Smooth muscle cell (in vitro differentiated cells): ENCODE data around the gene SERTAD2. TPM values are rescaled to one million over a fixed set of nuclear protein-coding genes. Genes with fewer than 3 reads are reported as not detected.

Experiments used
- DNase-seq: peaks from one replicate; lab custom pipeline; 2025; ENCODE audit not compliant: unreplicated experiment; lab: John Stamatoyannopoulos, UW
- H2AFZ ChIP-seq: fragments of 200-600 bp; sonication (generic); 2 replicates; pipeline ENCODE4 v1.6.0; 2016; ENCODE audit warnings: antibody characterized with exemption, low read depth, mild to moderate bottlenecking
- H3F3A ChIP-seq: fragments of 200-600 bp; sonication (generic); 2 replicates; pipeline ENCODE4 v1.6.0; 2017; ENCODE audit warnings: antibody characterized with exemption, low read depth
- H3K27ac ChIP-seq: fragments of 200-600 bp; sonication (generic); 2 replicates; pipeline ENCODE4 v1.5.1; 2016; ENCODE audit warnings: low read depth, mild to moderate bottlenecking
- H3K27me3 ChIP-seq: fragments of 200-600 bp; sonication (generic); 2 replicates; pipeline ENCODE4 v1.6.1; 2016; ENCODE audit warnings: low read depth, mild to moderate bottlenecking
- H3K36me3 ChIP-seq: fragments of 200-600 bp; sonication (generic); 2 replicates; pipeline ENCODE4 v1.5.1; 2016; ENCODE audit warnings: low read depth
- H3K4me1 ChIP-seq: fragments of 200-600 bp; sonication (generic); 2 replicates; pipeline ENCODE4 v1.5.1; 2016; ENCODE audit warnings: low read depth
- H3K4me2 ChIP-seq: fragments of 200-600 bp; sonication (generic); 2 replicates; pipeline ENCODE4 v1.6.0; 2016; ENCODE audit warnings: mild to moderate bottlenecking
- H3K4me3 ChIP-seq: fragments of 200-600 bp; sonication (generic); 2 replicates; pipeline ENCODE4 v1.5.1; 2016; ENCODE audit warnings: mild to moderate bottlenecking
- H3K79me2 ChIP-seq: fragments of 200-600 bp; sonication (generic); 2 replicates; pipeline ENCODE4 v1.6.0; 2016; ENCODE audit warnings: low read depth, mild to moderate bottlenecking
- H3K9ac ChIP-seq: fragments of 200-600 bp; sonication (generic); 2 replicates; pipeline ENCODE4 v1.6.0; 2016; ENCODE audit warnings: low read depth
- H3K9me3 ChIP-seq: fragments of 200-600 bp; sonication (generic); replicated peaks from 2 replicates; pipeline ENCODE4 v1.5.1; 2016; ENCODE audit warnings: low read depth
- H4K20me1 ChIP-seq: fragments of 200-600 bp; sonication (generic); 2 replicates; pipeline ENCODE4 v1.6.0; 2016; ENCODE audit warnings: low read depth
- WGBS: methylation state at CpG from one replicate; pipeline ENCODE4 v1.1.7; 2016; ENCODE audit warnings: low lambda C conversion rate; 5-methylcytosine and 5-hydroxymethylcytosine counted together
- polyA plus RNA-seq: library from polyadenylated mRNA; unstranded; fragments of >200 nt; fragmentation: Nextera tagmentation; extraction: Ambion mirVana; gene quantifications from 2 replicates; pipeline ENCODE4 v1.2.1, GENCODE V29; 2016
- total RNA-seq: library from RNA; depleted of rRNA; stranded (reverse); fragments of >200 nt; gene quantifications from 2 replicates; pipeline ENCODE4 v1.2.3, GENCODE V29; 2014
- TF ChIP-seq, protein P1 (sequence below): fragments of 200-600 bp; sonication (generic); IDR thresholded peaks from 2 replicates; pipeline ENCODE4 v1.5.1; 2017; ENCODE audit warnings: borderline replicate concordance, mild to moderate bottlenecking, antibody characterized with exemption; ENCODE audit not compliant: insufficient read depth, poor library complexity, severe bottlenecking

The SERTAD2 gene
- total and polyA plus RNA-seq, 2 experiments from 2014 or later, result 14.2 to 23.2 TPM

- Histone ChIP-seq H2AFZ (no peak overlapping the region), H3K4me3 (no peak overlapping the region), H4K20me1 (no peaks in the 10 kb centered on the region), H3K4me2 (no peak overlapping the region), H3K9me3 (no peaks in the 10 kb centered on the region), H3K36me3 (no peaks in the 10 kb centered on the region), H3K27me3 (no peaks in the 10 kb centered on the region), H3K4me1 (peaks cover 7% of the 10 kb centered on the region), H3F3A (peaks cover 5% of the 10 kb centered on the region), H3K79me2 (no peaks in the 10 kb centered on the region), H3K9ac (no peak overlapping the region), H3K27ac (no peak overlapping the region)
- WGBS, result 94% methylated on average over 6 of the region's 6 CpGs
- DNase-seq, result no peak
- TF ChIP-seq, protein P1, sequence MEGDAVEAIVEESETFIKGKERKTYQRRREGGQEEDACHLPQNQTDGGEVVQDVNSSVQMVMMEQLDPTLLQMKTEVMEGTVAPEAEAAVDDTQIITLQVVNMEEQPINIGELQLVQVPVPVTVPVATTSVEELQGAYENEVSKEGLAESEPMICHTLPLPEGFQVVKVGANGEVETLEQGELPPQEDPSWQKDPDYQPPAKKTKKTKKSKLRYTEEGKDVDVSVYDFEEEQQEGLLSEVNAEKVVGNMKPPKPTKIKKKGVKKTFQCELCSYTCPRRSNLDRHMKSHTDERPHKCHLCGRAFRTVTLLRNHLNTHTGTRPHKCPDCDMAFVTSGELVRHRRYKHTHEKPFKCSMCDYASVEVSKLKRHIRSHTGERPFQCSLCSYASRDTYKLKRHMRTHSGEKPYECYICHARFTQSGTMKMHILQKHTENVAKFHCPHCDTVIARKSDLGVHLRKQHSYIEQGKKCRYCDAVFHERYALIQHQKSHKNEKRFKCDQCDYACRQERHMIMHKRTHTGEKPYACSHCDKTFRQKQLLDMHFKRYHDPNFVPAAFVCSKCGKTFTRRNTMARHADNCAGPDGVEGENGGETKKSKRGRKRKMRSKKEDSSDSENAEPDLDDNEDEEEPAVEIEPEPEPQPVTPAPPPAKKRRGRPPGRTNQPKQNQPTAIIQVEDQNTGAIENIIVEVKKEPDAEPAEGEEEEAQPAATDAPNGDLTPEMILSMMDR, result no peak
Observed at GRCh38 chr2:64610316-64610855, 43.3 kb downstream of the SERTAD2 start.

- Histone ChIP-seq H4K20me1 (no peaks in the 10 kb centered on the region), H3K36me3 (no peaks in the 10 kb centered on the region), H3K4me1 (peaks cover 7% of the 10 kb centered on the region), H3K9ac (peak overlapping the region; percentile 66), H3K9me3 (no peaks in the 10 kb centered on the region), H3K4me3 (peak overlapping the region; percentile 52), H3K27ac (no peak overlapping the region), H3F3A (peaks cover 5% of the 10 kb centered on the region), H3K27me3 (no peaks in the 10 kb centered on the region), H2AFZ (peak overlapping the region; percentile 95), H3K4me2 (peak overlapping the region; percentile 88), H3K79me2 (no peaks in the 10 kb centered on the region)
- no peak for DNase-seq
- 81% methylated on average over 3 of the region's 3 CpGs for WGBS
- TF ChIP-seq, protein P1, result no peak
Observed at GRCh38 chr2:64609942-64610281, 43.8 kb downstream of the SERTAD2 start.

- H3K4me3 ChIP-seq, result peak overlapping the region; percentile 52
- no peaks in the 10 kb centered on the region for H3K36me3 ChIP-seq
- H3K27ac ChIP-seq, result no peak overlapping the region
- H3F3A ChIP-seq, result peaks cover 5% of the 10 kb centered on the region
- peak; percentile 12 for DNase-seq
- no peaks in the 10 kb centered on the region for H3K79me2 ChIP-seq
- H3K9ac ChIP-seq, result peak overlapping the region; percentile 66
- no peaks in the 10 kb centered on the region for H4K20me1 ChIP-seq
- TF ChIP-seq, protein P1, result peak; percentile 19
- peak overlapping the region; percentile 88 for H3K4me2 ChIP-seq
- peaks cover 7% of the 10 kb centered on the region for H3K4me1 ChIP-seq
- peak overlapping the region; percentile 95 for H2AFZ ChIP-seq
- H3K27me3 ChIP-seq, result no peaks in the 10 kb centered on the region
- H3K9me3 ChIP-seq, result no peaks in the 10 kb centered on the region
- WGBS, result 5% methylated on average over 51 of the region's 74 CpGs
Observed at GRCh38 chr2:64609227-64609941, 44.3 kb downstream of the SERTAD2 start.

DNA sequence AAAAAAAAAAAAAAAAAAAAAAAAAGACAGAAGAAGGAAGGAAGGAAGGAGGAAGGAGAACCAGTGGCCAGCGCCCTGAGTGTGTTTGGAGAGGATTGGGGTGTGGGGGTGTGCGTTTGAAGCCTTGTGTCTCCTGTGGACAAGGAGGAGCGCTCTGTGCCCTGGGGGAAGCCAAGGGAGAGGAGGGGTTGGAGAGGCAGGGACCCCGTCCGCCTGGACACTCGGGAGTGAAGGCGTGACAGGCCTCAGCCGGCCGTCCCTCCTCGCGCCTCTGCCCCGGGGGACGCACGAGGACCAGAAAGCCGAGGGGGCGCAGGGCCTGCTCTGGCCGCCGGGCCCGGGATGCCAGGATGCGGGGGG is 44.9 kb downstream of the SERTAD2 start:
- H3K9ac ChIP-seq, result no peak overlapping the region
- peak overlapping the region; percentile 52 for H3K4me3 ChIP-seq
- no peak overlapping the region for H3K27ac ChIP-seq
- no peaks in the 10 kb centered on the region for H4K20me1 ChIP-seq
- H3K27me3 ChIP-seq, result no peaks in the 10 kb centered on the region
- no peaks in the 10 kb centered on the region for H3K79me2 ChIP-seq
- WGBS, result 27% methylated on average over 13 of the region's 20 CpGs
- TF ChIP-seq, protein P1, result no peak
- peaks cover 5% of the 10 kb centered on the region for H3F3A ChIP-seq
- peak overlapping the region; percentile 84 for H2AFZ ChIP-seq
- no peaks in the 10 kb centered on the region for H3K36me3 ChIP-seq
- H3K4me2 ChIP-seq, result peak overlapping the region; percentile 88
- no peaks in the 10 kb centered on the region for H3K9me3 ChIP-seq
- H3K4me1 ChIP-seq, result peaks cover 7% of the 10 kb centered on the region
- DNase-seq, result no peak
